ENCODE measurements around the gene WNT2B.

GRCh38 chr1:112532064-112532463 is 23.3 kb downstream of the WNT2B start:
- TF ChIP-seq POLR2AphosphoS5 (IDR thresholded peaks at IDR 0.05), result no peak
- no peak for TF ChIP-seq CTCF (IDR thresholded peaks at IDR 0.05)

All from gastroesophageal sphincter (tissue), 3 donors.